GM19467 (cell line): ENCODE data around the gene CRACR2A.

ENCODE experiments used
- ATAC-seq: cut with Tn5 transposase; IDR thresholded peaks from one replicate; pipeline ENCODE4 v1.9.1; 2021; ENCODE audit warnings: mild to moderate bottlenecking, moderate library complexity; ENCODE audit not compliant: unreplicated experiment

Gene CRACR2A

DNA sequence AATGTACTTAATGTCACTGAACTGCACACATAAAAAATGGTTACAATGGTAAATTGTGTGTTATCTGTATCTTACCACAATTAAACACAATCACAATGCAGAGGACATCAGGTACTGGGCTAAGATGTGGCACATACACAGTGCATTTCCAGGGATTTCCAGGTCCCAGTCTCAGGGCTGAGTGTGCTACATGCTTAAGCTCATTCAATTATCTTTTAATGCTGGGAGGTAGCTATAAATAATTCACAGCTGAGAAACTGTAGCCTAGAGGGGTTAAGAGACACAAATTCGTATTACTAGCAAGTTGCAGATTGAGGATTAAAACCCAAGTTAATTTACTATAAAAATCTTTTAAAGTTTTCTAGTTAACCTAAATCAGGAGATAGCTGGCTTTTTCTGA, 67.1 kb downstream of the CRACR2A start:
- ATAC-seq, result no peak

DNA sequence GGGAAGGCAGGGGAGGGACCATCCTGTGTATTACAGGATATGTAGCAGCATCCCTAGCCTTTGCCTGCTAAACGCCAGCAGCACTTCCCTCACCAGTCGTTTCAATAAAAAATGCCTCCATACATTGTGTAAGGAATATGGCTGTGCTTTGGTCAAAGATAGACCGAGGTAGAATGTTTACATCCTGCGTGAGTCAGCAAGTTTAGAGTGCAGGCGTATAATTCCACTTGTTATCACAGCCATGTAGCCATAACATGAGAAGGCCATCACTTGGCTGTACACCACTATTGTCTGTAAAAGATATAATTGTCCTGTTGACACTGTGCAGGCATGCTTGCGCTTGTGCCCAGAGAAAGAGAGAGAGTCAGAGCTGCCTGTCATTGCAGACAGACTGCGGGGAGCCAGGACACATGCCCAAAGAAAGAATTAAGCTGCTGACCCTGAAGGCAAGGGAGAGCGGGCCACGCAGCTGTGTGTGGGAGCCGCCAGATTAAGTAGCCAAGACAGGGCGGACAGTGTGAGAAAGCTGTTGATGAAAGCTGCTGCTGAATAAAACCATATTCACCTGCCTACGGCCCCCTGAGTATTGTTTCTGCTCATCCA, 68.4 kb downstream of the CRACR2A start:
- ATAC-seq, result no peak

DNA sequence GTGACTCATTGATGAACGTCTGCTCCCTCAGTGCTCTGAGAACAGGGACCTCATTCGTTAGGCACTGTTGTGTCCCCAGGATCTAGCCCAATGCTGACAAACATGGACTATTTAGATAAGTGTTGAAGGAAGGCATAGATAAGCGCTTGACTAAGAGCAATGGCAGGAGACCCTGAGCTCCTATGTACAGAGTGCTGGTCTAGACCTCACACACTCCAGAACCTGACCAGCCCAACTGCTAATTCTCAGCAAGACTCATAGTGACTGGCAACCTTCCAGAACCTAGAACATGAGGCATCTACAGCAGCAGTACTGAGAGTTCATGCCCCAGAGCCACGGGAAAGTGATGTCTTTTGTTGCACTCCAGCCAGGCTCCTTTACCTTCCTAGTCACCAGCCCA, 69.2 kb downstream of the CRACR2A start:
- no peak for ATAC-seq

GRCh38 chr12:3681595-3682061, 71.3 kb downstream of the CRACR2A start:
- no peak for ATAC-seq

DNA sequence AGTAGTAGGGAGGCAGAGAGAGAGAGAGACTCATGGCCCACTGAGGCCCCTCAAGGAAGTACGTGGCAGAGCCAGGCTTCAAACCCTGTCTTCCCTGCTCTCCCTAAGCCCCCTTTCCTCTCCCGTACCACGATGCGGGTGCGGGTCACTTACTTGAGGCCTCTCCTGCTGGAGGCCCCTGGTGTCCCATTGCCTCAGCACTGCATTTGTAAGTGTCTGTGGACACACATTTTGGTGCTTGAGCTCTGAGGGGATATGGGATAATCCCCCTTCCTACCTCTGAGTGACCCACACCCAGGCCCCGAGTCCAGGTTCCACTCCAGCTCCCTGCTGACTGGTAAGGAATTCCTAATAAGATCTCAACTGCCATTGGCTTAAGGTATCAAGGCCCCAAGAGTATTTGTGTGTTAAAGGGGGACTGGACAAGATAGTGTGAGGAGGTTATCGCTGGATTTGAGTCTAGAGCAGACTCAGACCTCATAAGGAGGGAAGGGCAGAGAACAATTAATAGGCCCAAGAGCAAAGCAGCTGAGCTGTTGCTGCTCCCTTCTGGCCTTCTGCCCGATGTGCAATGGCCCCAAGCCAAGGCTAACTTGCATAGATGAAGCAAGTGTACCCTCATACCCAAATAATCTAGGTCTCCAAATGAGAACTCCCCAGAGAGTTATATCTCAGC, 71.9 kb downstream of the CRACR2A start:
- ATAC-seq, result no peak

GRCh38 chr12:3679831-3680230, 73.1 kb downstream of the CRACR2A start:
- no peak for ATAC-seq

DNA sequence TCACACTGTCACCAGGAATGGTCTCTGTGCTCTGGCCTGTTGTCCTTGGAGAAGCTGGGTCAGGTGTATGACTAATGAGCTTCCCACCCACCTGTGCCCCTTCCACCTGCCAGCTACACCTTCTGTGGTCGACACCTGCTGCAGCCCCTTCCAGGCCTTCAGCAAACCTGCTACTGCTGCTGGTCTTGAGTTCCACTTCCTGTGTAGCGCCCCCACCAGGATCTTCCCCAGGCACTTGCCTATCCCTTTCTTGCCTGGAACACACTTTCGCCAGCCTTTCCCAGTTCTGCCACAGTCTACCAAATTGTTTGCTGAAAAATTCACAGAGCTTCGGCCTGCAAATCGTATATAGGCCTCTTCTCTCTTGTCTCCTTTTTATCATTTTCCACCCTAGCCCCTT, 75.3 kb downstream of the CRACR2A start:
- ATAC-seq, result no peak

DNA sequence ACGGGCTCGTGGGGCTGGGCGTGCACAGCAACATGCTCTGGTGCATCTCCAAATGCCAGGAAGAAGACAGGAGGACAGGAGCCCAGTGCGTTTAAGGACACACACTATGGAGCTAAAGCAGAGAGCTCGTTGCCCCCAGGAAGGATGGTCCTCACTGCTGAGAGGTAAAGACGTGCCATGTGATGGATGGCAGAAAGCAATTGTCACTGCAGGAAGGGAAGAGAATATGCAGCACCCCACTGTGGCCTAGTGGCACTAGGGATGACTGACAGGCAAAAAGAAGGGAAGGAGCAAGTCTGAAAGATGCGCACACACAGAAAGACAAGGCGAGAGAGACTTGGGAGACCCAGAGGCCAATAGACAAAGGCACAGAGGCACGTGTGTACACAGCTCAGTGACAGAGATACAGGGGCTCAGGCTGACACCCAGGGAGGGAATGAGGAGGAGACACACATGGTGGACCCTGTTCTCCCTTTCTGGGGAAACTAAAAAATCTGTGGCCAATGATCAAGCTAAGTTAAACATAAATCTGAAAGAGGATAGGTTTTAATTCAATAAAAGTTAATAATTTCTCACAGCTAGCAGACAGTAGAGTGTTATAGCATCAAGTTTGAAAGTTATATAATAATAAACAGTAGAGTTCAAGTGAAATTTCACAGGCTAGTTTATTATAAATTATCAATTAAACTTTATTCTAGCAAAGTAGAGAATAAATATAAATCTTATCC, 78.8 kb downstream of the CRACR2A start:
- no peak for ATAC-seq

GRCh38 chr12:3672113-3672509, 80.8 kb downstream of the CRACR2A start:
- ATAC-seq, result no peak

DNA sequence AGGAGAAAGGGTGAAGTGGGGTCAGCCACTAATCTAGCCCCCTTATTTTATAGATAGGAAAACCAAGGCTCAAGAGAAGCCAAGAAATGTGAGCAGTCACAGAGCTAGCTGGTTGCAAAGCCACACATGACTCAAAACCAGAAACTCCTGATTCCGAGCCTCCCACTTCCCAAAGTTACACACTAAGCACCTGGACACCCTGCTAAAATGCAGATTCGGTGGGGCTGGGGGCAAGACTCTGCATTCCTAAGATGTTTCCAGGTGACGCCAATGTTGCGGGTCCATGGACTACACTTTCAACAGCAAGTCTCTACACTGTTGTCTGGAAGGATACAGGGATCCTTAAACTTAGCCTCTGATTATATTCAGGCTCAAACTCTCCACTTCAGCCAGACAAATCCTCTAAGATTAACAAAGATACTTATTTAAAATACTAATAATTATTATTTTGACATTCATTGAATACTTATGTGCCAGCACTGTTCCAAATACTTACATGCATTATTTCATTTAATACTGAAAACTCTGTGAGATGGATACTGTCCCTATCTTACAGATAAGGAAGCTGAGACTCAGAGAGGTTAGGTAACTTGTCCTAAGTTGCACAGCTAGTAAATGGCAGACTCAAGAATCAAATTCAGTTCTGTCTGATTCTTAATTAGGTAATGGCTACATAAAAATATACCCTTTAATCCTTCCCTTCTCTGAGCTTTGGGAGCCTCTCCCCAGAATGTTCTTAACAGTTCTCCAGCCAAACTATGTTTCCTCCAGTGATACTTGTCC, 81.4 kb downstream of the CRACR2A start:
- no peak for ATAC-seq

DNA sequence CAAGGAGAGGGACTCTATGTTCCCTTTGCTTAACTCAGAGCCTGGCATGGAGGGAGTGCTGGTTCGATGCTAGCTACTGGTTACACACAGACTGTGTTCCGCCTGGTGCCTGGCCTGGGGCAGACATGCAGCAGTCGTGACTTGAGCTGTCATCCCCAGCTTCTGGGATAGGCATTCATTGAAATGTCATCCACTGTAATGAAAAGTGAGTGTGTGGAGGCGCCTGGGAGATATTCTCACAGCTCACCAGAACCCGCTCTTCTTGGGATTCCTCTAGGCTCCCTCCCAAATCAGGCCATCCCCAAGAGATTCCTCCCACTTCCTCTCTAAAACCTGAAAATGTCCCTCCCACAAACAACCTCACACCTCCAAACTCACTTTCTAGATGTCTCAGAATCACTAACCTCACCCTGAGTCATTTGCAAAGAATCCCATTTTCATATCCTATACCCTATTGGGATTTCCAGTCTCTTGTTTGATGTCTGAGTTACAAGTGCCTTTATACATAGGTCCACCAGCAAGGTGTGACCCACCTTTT, 82.8 kb downstream of the CRACR2A start:
- ATAC-seq, result no peak

- ATAC-seq, result no peak
Measured at GRCh38 chr12:3669594-3669993, 83.3 kb downstream of the CRACR2A start.

- ATAC-seq, result no peak
Measured at GRCh38 chr12:3668479-3669165, 84.3 kb downstream of the CRACR2A start.

DNA sequence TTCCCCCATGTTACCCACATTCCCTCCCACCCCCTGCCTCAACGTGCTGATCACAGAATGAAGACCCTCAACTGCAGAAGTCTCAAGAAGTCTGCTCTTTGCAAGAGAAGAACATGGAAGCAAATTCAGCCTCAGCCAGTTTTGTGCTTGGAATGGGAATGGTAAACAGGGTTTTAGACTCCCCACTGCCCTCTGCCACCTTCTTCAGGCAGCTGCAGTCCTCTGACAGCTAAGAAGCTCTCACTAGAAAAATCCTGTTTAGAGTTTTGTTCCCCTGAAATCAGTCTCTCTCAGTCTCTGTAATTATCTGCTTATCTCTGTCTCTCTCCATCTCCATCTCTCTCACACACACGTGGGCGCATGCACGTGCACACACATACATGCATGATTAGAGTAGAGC, 85.4 kb downstream of the CRACR2A start:
- no peak for ATAC-seq

DNA sequence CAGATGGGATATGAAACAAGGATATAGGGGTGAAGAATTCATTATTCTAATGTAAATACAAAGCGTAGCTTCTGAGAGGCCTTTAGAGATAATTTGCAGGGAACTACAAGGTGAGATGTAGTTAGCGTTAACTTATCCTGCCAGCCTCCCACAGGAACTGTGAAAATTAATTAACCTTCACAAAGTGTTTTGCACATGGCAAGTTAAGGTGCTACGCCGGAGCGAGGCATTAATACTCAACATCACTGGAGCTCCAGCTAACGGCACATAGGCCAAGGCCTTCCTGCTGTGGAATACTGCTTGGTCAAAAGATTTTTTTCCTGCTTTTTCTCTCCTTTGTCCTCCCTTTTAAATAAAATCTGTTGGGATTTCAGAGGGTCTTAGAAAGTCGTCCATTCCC, 86.5 kb downstream of the CRACR2A start:
- ATAC-seq, result no peak

DNA sequence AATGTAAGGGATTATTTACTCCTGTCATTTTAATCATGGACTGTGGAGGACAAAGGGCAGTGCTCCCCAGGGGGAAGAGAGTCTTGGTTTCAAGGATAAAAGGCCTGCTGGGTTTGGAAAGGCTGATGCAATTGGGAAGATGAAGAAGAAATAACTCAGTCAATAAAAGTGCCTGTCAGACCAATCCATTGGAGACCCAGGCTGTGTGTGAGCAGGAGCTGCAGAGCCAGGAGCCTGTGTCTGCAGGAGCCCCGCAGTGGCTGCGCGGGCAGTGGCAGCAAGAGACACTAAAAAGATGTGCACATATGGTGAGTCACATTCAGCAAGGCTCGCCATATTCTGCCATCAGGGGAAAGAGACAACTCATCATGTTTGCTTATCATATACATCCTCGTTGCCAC, 90.4 kb downstream of the CRACR2A start:
- no peak for ATAC-seq

DNA sequence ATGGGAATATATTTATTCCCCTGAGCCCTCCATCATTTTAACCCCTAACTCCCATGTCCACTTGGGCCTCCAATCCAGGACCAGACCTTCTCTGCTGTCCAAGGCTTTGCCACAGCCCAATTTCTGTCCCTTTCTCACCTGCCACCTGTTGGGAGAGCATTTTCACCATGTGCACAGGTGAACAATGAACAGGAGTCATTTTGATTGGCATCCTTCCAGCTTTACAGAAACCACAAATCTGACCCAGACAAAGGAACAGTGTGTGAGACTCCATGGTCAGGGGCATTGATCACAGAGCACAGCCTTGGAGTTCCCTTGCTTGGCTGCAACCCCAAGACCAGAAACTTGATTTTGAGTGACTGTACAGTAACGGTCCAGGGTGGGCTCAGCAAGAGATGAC, 91.9 kb downstream of the CRACR2A start:
- ATAC-seq, result no peak

GRCh38 chr12:3658327-3659163, 94.4 kb downstream of the CRACR2A start:
- no peak for ATAC-seq

- no peak for ATAC-seq
Measured at GRCh38 chr12:3656946-3657622, 95.8 kb downstream of the CRACR2A start.
